Posterior vena cava (tissue), 2 donors: ENCODE results near the gene ROCK2. TPM values are rescaled to one million over a fixed set of nuclear protein-coding genes. Genes with fewer than 3 reads are reported as not detected.
A peak's percentile ranks its signal among the peaks of the same experiment; 100 is the strongest.

ENCODE experiments used
- DNase-seq: peaks from one replicate; pipeline ENCODE4 v3.0.0-alpha.2; 2020; ENCODE audit warnings: low spot score
- intact Hi-C, 2 donors: fragments of 100-400 bp; cut with DNase I; formaldehyde crosslinking; loops; one replicate each; pipeline versions ENCODE4 v1.14.1 to v1.14.2; 2022 to 2023
- total RNA-seq, 2 donors: library from RNA; stranded (reverse); fragmentation: NEBNext Ultra II Directional; extraction: Animal tissue kit (Norgen Biotek cat#: 25700); gene quantifications; one replicate each; pipeline ENCODE4 v1.2.1, GENCODE V29; 2021
- donor health status: DM: yes; HTN: yes; CAD: no.
- donor health status: DM: yes; HTN: yes; CAD: no.

Gene ROCK2
- total RNA-seq, 2 donors from 2014 or later: 109 to 186 TPM

- no peak for DNase-seq
- intact Hi-C loops: no loop called here
Measured at GRCh38 chr2:11147263-11147662, 197.2 kb downstream of the ROCK2 start.

- intact Hi-C loops: no loop called here
- DNase-seq: no peak
Measured at GRCh38 chr2:11146076-11146475, 198.4 kb downstream of the ROCK2 start.

GRCh38 chr2:11145350-11145749, 199.1 kb downstream of the ROCK2 start:
- no peak for DNase-seq

GRCh38 chr2:11144738-11145079, 199.7 kb downstream of the ROCK2 start:
- DNase-seq: no peak
- intact Hi-C loops: no loop called here

More at GRCh38 chr2:11145350-11145749, 199.1 kb downstream of the ROCK2 start:
- intact Hi-C loops: no loop called here

- no peak for DNase-seq
- intact Hi-C loops: no loop called here
Measured at GRCh38 chr2:11144077-11144737, 200.2 kb downstream of the ROCK2 start.

- DNase-seq: no peak
- intact Hi-C loops: no loop called here
Measured at GRCh38 chr2:11142987-11143386, 201.4 kb downstream of the ROCK2 start.

GRCh38 chr2:11142330-11142729, 202.1 kb downstream of the ROCK2 start:
- no peak for DNase-seq
- intact Hi-C loops: no loop called here

GRCh38 chr2:11141319-11141718, 203.1 kb downstream of the ROCK2 start:
- intact Hi-C loops: no loop called here
- DNase-seq: no peak

GRCh38 chr2:11140492-11140891, 203.9 kb downstream of the ROCK2 start:
- intact Hi-C loops: no loop called here
- no peak for DNase-seq

- intact Hi-C loops: loop anchor here in 1 of 2 donors (5.0 kb wide), 1 partner anchor 313 kb away; no protein-coding TSS in a partner anchor
- no peak for DNase-seq
Measured at GRCh38 chr2:11134349-11134748, 210.1 kb downstream of the ROCK2 start.

- intact Hi-C loops: loop anchor here in 1 of 2 donors (5.0 kb wide), 1 partner anchor 313 kb away; no protein-coding TSS in a partner anchor
Measured at GRCh38 chr2:11133936-11134320, 210.5 kb downstream of the ROCK2 start.

GRCh38 chr2:11133238-11133935, 211.0 kb downstream of the ROCK2 start:
- intact Hi-C loops: loop anchor here in 1 of 2 donors (5.0 kb wide), 1 partner anchor 314 kb away; no protein-coding TSS in a partner anchor
- DNase-seq: peak; percentile 81

More at GRCh38 chr2:11133936-11134320, 210.5 kb downstream of the ROCK2 start:
- peak; percentile 41 for DNase-seq

- DNase-seq: peak; percentile 46
- intact Hi-C loops: loop anchor here in 1 of 2 donors (5.0 kb wide), 1 partner anchor 315 kb away; no protein-coding TSS in a partner anchor
Measured at GRCh38 chr2:11132036-11132671, 212.3 kb downstream of the ROCK2 start.

- intact Hi-C loops: loop anchor here in 1 of 2 donors (5.0 kb wide), 1 partner anchor 316 kb away; no protein-coding TSS in a partner anchor
- DNase-seq: peak; percentile 66
Measured at GRCh38 chr2:11131166-11131920, 213.1 kb downstream of the ROCK2 start.

Other genes starting within 250 kb of the ROCK2 start
- 10 to 100 TPM; 20.3 to 36.9 TPM for gene SLC66A3, start 189.2 kb downstream of the ROCK2 start, total RNA-seq
- 10 to 100 TPM; 13.3 to 13.9 TPM for gene E2F6, start 121.5 kb upstream of the ROCK2 start, total RNA-seq
- gene GREB1, start 189.4 kb upstream of the ROCK2 start, total RNA-seq: 10 to 100 TPM in 1 of 2 donors, 1 to 10 TPM in 1; 7.4 to 15.4 TPM